Activated naive CD4-positive, alpha-beta T cell treated with anti-CD3 and anti-CD28 coated beads, Interleukin-2, amount 50 U/mL, for 24 hours (primary cell): Measurements from ENCODE around the gene MRPL32.
A peak's percentile ranks its signal among the peaks of the same experiment; 100 is the strongest.
"Not testable (repeated sequence)": the region's sequence is repeated elsewhere in the genome, so short reads cannot be mapped to it uniquely, and the experiment has no call there.

Source experiments
- H3K27ac Mint-ChIP-seq: one replicate; pipeline ENCODE4 v1.8.0; 2021; ENCODE audit warnings: mild to moderate bottlenecking, mixed read lengths
- H3K27me3 Mint-ChIP-seq: one replicate; pipeline ENCODE4 v1.8.0; 2021; ENCODE audit warnings: mixed read lengths
- H3K36me3 Mint-ChIP-seq: one replicate; pipeline ENCODE4 v1.8.0; 2021; ENCODE audit warnings: mixed read lengths
- H3K4me1 Mint-ChIP-seq: one replicate; pipeline ENCODE4 v1.8.0; 2021; ENCODE audit warnings: mixed read lengths
- H3K4me3 Mint-ChIP-seq: one replicate; pipeline ENCODE4 v1.8.0; 2021; ENCODE audit warnings: mild to moderate bottlenecking, mixed read lengths
- H3K9me3 Mint-ChIP-seq: one replicate; pipeline ENCODE4 v1.8.0; 2021; ENCODE audit warnings: mixed read lengths

The MRPL32 gene

DNA sequence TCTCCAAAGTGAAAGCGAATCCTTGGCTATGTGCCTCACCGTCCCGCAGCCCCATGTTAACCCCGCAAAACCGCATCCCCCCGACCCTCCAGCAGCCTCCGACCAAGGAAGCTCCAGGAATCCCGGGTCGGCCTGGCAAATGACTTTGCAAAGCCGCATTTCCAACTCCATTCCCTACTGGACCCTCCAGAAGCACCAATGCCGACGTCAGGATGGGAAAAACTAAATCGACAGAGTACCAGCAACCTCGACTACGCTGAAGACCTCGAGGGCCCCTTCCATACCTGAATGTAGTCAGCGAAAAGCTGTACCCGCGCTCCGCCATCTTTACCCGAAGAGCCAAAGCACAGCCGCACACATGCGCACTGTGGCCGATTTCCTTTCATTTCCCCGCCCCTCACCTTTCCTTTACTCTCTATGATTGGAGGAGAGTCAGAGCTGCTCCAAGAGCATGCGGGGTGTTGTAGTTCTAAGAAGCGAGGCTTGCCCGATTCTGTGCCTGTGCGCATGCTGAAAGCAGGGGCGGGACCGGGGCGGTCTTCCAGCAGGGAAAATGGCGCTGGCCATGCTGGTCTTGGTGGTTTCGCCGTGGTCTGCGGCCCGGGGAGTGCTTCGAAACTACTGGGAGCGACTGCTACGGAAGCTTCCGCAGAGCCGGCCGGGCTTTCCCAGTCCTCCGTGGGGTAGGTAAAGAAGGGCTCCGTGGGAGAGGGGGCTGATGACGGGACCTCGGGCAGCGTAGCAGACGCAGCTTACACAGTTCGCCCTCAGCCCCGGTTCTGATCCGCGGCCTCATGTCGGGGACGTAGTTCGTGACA lies at the start of gene MRPL32, which contains the start of gene PSMA2:
Gene MRPL32, plus strand, starts transcription at position 543 of the 818 bp plus-strand sequence. Its CDS starts 11 bp downstream, at position 554.
Gene PSMA2, minus strand, starts transcription at position 341 of the 818 bp plus-strand sequence. Its CDS starts 16 bp downstream, at position 325.
- H3K27ac Mint-ChIP-seq: peak within 1 kb of the TSS; percentile 100
- peak within 1 kb of the TSS; percentile 98 for H3K4me3 Mint-ChIP-seq
- H3K4me1 Mint-ChIP-seq: peaks cover 62% of the 10 kb centered on the region

DNA sequence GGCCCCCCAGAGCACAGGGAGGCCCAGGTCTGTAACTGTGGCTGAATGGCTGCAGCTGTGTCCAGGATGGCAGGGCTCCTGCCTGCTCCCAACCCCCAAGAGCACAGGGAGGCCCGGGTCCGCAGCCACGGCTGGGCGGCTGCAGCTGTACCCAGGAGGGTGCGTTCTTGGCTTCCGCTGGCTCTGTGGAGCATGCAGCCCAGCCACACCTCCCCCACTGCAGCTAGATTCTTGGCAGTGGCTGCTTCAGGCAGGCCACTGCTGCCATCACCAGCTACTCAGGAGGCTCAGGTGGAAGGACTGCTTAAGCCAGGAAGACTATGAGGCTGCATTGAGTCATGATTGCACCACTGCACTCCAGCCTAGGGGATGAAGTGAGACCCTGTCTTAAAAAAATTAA lies 48.2 kb upstream of the MRPL32 start:
- Mint-ChIP-seq H3K4me3 (no peak overlapping the region), H3K36me3 (no peaks in the 10 kb centered on the region), H3K27ac (no peak overlapping the region), H3K9me3 (no peaks in the 10 kb centered on the region), H3K4me1 (peaks cover 22% of the 10 kb centered on the region), H3K27me3 (no peaks in the 10 kb centered on the region)

More for the DNA sequence above, at the start of gene MRPL32, which contains the start of gene PSMA2:
- Mint-ChIP-seq H3K27me3 (no peaks in the 10 kb centered on the region), H3K36me3 (peaks cover 13% of the 10 kb centered on the region), H3K9me3 (no peaks in the 10 kb centered on the region)

DNA sequence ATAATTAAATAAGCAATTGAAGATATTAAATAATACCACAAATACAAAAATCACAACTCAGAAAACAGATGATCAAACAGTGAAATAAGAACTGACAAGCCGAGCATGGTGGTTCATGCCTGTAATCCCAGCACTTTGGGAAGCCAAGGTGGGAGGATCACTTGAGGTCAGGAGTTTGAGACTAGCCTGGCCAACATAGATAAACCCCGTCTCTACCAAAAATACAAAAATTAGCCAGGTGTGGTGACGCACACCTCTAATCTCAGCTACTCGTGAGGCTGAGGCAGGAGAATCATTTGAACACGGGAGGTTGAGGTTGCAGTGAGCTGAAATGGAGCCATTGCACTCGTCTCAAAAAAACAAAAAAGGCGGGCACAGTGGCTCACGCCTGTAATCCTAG lies 47.0 kb upstream of the MRPL32 start:
- not testable (repeated sequence) for H3K27me3 Mint-ChIP-seq, H3K9me3 Mint-ChIP-seq, H3K36me3 Mint-ChIP-seq, H3K4me3 Mint-ChIP-seq
- Mint-ChIP-seq H3K27ac (peak overlapping the region; percentile 46), H3K4me1 (peaks cover 27% of the 10 kb centered on the region)

DNA sequence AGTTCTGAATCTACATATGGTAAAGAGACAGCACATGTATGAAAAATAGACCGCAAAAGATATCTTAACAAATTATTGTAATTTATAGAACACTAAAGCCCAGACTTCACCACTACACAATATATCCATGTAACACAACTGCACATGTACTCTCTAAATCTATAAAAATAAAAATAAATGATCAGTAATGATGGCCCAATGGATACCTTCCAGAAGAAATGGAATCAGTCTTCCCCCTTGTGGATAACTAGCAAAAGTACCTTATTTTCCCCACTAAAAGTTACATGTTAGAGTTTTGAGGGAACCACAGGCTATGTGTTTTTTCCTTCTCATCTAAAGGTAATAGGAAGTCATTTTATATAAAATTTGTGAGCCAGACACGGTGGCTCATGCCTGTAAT lies 46.0 kb upstream of the MRPL32 start:
- Mint-ChIP-seq H3K36me3 (no peaks in the 10 kb centered on the region), H3K9me3 (no peaks in the 10 kb centered on the region), H3K4me1 (peaks cover 27% of the 10 kb centered on the region), H3K27ac (peak overlapping the region; percentile 55), H3K4me3 (no peak overlapping the region), H3K27me3 (no peaks in the 10 kb centered on the region)

DNA sequence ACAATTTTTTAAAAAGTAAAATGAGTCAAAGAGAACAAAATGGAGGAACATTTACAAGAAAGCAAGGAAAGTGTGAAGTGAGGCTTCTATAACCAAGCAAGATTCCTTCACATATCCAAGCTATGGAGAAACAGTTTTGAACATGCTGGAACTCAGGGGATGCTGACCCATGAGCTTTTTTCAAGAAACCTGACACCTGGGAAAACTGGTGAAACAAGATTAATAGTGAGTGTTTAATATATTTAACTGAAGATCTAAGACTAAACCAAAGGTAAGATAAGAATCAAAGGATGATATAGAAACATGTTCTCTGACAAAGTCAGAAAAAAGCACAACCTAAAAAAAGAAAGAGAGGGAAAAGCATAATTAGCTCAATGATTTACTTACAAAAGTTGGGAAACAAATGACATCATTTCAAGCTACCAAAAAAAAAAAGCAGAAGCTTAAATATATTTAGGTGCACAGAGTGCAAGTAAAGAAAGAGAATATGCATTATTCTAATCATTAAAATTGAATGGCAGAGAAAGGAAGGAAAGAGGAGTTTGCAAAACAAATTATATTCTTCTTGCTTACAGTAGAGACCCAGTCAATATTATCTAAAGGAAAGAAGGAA lies 45.2 kb upstream of the MRPL32 start:
- Mint-ChIP-seq H3K9me3 (no peaks in the 10 kb centered on the region), H3K36me3 (no peaks in the 10 kb centered on the region), H3K4me1 (peaks cover 27% of the 10 kb centered on the region), H3K4me3 (peak overlapping the region; percentile 91), H3K27me3 (no peaks in the 10 kb centered on the region), H3K27ac (peak overlapping the region; percentile 87)

DNA sequence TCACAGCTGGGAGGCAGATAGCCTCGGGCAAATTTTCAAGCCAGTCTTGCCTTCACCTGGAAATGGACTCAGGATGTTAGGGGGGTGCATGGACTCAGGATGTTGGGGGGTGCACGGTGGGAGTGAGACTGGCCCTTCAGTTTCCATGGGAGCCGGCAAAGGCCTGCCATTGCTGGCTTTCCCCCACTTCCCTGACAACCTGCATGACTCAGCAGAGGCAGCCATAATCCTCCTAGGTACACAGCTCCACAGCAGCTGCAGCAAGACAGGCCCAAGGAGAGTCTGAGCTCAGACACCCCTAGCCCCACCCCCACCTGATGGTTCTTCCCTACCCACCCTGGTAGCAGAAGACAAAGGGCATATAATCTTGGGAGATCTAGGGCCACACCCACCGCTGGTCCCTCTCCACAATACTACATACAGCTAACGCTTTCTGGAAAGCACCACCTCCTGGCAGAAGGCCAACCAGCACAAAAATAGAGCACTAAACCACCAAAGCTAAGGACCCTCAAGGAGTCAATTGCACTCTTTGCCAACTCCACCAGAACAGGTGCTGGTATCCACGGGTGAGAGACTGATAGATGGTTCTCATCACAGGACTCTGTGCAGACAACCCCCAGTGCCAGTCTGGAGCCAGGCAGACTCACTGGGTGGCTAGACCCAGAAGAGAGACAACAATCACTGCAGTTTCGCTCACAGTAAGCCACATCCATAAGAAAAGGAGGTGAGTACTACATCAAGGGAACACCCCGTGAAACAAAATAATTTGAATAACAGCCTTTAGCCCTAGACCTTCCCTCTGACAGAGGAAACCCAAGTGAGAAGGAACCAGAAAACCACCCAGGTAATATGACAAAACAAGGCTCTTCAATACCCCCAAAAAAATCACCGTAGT lies 38.6 kb upstream of the MRPL32 start:
- Mint-ChIP-seq H3K4me1 (peaks cover 7% of the 10 kb centered on the region), H3K4me3 (no peak overlapping the region), H3K27ac (no peak overlapping the region), H3K9me3 (peaks cover 46% of the 10 kb centered on the region), H3K27me3 (peaks cover 1% of the 10 kb centered on the region), H3K36me3 (peaks cover 29% of the 10 kb centered on the region)

DNA sequence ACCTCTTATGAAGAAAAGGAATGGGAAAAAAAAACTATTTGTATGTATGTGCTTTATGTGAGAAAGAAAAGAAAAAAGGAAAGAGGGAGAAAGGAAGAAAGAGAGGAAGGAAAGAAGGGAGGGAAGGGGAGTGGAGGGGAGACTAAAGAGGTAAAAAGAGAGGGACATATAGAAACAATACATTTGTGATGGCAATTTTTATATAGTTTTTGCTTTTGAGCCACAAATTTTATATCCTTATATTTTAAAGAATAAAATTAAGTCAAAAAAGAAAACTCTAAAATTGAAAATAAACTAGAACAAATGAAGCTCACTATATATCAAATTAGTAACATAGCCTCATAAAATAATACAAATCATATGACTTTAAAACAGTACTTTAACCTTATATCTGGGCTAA lies 31.3 kb upstream of the MRPL32 start:
- Mint-ChIP-seq H3K27me3 (no peaks in the 10 kb centered on the region), H3K9me3 (peaks cover 25% of the 10 kb centered on the region), H3K4me3 (no peak overlapping the region), H3K4me1 (no peaks in the 10 kb centered on the region), H3K36me3 (peaks cover 21% of the 10 kb centered on the region), H3K27ac (no peak overlapping the region)

DNA sequence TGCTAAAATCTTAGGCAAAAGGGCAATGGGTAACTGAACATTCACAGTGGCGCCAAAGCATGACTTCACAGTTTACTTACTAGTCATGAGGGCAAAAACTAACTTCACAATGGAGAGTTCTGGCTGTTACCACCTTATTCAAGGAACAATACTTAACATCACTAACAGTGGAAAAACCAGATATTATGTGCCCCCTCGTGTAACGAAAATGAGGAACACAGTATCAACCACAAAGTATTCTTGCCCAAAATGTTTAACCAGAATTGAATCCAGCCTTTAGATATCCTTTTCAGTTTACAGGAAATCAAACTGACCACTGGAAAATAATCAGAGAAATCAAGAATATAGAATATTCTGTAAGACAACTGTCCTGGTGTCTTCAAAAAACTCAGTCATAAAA lies 29.8 kb upstream of the MRPL32 start:
- H3K36me3 Mint-ChIP-seq: peaks cover 7% of the 10 kb centered on the region
- H3K9me3 Mint-ChIP-seq: peaks cover 10% of the 10 kb centered on the region
- no peak overlapping the region for H3K4me3 Mint-ChIP-seq
- H3K4me1 Mint-ChIP-seq: peaks cover 1% of the 10 kb centered on the region
- no peaks in the 10 kb centered on the region for H3K27me3 Mint-ChIP-seq
- no peak overlapping the region for H3K27ac Mint-ChIP-seq

DNA sequence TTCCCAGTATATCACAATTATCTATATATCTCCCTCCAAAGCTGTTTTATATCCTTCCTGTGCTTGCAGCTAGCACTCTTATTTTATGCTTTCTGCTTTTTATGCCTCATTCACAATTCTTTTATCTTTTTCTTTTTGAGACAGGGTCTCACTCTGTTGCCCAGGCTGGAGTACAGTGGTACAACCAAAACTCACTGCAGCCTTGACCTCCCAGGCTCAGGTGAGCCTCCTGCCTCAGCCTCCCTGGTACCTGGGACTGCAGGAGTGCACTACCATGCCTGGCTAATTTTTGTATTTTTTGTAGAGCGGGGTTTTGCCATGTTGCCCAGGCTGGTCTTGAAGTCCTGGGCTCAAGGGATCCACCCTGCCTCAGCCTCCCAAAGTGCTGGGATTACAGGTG lies 26.0 kb upstream of the MRPL32 start:
- no peaks in the 10 kb centered on the region for H3K9me3 Mint-ChIP-seq
- peaks cover 4% of the 10 kb centered on the region for H3K36me3 Mint-ChIP-seq
- peaks cover 31% of the 10 kb centered on the region for H3K4me1 Mint-ChIP-seq
- H3K4me3 Mint-ChIP-seq: no peak overlapping the region
- H3K27me3 Mint-ChIP-seq: no peaks in the 10 kb centered on the region
- no peak overlapping the region for H3K27ac Mint-ChIP-seq

DNA sequence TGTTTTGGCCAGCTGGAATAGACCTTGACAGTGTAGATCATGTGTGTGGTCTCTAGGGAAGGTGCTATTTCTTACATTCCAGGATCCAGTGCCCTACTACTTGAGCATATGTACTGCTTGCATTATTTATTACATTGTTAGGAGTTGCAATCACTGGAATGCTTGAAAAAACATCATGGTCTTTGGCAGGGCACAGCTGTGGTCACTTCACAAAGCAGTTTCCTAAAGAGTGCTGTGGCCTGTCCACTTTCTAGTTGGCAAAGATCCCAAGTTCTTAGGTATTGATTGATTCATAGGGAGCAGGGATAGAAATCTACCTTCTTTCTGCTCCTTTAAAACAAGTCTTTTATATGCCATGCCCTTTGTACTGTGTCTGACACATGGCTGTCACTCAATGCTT lies 24.9 kb upstream of the MRPL32 start:
- no peaks in the 10 kb centered on the region for H3K27me3 Mint-ChIP-seq
- H3K9me3 Mint-ChIP-seq: no peaks in the 10 kb centered on the region
- H3K4me1 Mint-ChIP-seq: peaks cover 38% of the 10 kb centered on the region
- H3K4me3 Mint-ChIP-seq: no peak overlapping the region
- peaks cover 4% of the 10 kb centered on the region for H3K36me3 Mint-ChIP-seq
- H3K27ac Mint-ChIP-seq: no peak overlapping the region

DNA sequence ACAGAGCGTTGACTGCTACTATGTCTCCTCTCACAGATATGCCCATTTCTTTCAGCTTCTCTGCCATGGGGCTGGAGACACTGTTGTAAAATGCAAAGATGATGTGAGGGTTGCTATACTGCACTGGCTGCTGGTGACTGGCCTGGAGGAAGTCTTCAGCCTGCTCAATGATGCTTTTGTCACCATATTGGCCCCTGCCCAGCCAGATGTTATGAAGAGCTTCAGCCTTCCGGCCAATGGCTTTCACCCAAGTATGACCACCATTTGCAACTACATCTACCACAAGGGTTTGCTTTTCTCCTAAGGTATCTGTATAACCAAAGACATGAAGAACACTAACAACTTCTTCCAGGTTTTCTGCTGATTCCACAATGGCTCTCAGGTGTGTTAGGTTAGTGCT lies 21.9 kb upstream of the MRPL32 start:
- no peaks in the 10 kb centered on the region for H3K27me3 Mint-ChIP-seq
- H3K4me1 Mint-ChIP-seq: peaks cover 68% of the 10 kb centered on the region
- H3K9me3 Mint-ChIP-seq: no peaks in the 10 kb centered on the region
- peak overlapping the region; percentile 51 for H3K27ac Mint-ChIP-seq
- no peak overlapping the region for H3K4me3 Mint-ChIP-seq
- H3K36me3 Mint-ChIP-seq: peaks cover 12% of the 10 kb centered on the region

DNA sequence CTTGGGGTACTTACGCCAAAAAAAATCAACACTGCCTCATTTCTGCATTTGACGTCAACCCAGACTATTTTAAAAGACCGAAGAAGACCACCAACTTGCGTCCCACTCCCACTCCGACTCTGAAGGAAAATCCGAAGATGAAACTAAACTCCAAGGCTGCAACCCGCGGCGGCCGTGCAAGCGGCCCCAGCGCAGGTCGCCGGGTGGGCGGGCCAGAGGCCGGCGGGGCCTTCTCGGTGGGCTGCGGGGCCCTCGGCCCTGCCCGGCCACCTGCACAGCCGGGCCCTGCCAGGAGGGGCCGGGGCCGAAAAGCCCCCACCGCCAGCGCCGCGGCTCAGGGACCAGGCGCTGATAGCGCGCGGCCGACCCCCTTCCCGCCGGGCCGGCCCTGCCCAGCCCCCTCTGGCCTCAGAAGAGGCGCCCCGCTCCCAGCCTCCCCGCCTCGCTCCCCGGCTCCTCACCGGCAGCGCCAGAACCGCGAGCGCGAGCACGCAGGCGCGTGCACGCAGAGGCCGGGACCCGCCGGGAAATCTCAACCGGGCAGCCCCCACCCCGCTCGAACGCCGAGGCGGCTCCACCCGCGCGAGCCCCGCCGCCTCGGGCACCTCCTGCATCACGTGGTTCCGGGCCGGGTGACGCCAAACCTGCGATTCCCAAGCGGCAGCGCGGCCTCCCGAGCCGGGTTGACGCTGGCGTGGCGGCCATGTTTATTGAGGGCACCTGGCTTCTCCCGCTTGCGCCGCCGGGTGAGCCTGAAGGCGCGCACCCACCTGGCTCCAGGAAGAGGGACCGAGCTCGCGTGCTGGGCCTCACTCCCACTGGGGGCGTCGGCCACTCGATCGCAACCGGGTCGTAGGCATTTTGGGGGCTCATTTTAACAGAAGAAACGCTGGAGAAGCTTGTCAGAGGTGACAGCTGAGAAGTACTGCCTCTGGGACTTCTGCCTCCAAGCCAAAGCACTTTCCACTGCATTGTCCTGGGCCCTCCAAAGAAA lies 20.4 kb upstream of the MRPL32 start, which contains the start of gene C7orf25:
Gene C7orf25, minus strand, starts transcription at position 617 of the 994 bp plus-strand sequence. CDS start 1,170 bp downstream, outside the sequence.
- Mint-ChIP-seq H3K36me3 (peaks cover 11% of the 10 kb centered on the region), H3K4me1 (peaks cover 69% of the 10 kb centered on the region), H3K4me3 (peak within 1 kb of the TSS; percentile 96), H3K9me3 (no peaks in the 10 kb centered on the region), H3K27ac (peak within 1 kb of the TSS; percentile 93), H3K27me3 (no peaks in the 10 kb centered on the region)

DNA sequence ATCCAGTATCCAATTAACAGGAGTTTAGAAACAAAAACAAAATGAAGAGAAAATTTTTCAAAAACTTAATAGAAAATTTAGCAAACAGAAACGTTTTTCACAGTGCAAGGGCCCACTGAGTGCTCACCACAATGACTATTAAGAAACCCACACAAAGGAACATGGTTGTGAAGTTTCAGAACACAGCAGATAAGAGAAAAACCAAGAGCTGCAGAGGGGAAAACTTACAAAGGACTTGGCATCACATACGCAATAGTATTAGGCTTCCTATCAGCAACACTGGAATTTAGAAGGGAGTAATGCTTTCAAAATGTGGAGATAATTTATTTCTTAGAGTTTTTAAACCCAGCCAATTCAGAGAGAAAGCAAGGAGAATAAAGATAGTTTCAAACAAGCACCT lies 18.6 kb upstream of the MRPL32 start:
- Mint-ChIP-seq H3K27me3 (no peaks in the 10 kb centered on the region), H3K27ac (peak overlapping the region; percentile 95), H3K9me3 (no peaks in the 10 kb centered on the region), H3K4me1 (peaks cover 56% of the 10 kb centered on the region), H3K4me3 (peak overlapping the region; percentile 75), H3K36me3 (peaks cover 15% of the 10 kb centered on the region)

DNA sequence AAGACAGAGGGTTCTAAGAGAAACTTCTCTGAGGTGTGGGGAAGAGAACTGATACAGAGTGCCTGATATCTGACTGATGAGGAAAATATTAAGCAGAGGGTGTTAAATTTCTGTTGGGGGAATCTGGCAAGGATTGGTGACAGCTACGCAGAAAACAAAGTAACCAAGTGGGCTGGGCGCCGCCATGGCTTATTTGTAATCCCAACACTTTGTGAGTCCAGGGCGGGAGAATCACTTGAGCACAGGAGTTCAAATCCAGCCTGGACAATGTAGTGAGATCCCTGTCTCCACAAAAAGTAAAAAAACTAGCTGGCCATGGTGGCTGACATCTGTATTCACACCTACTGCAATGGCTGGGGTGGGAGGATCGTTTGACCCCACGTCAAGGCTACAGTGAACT lies 18.2 kb upstream of the MRPL32 start:
- Mint-ChIP-seq H3K4me1 (peaks cover 55% of the 10 kb centered on the region), H3K9me3 (no peaks in the 10 kb centered on the region), H3K4me3 (peak overlapping the region; percentile 75)

More for the DNA sequence above, 18.2 kb upstream of the MRPL32 start:
- Mint-ChIP-seq H3K36me3 (peaks cover 15% of the 10 kb centered on the region), H3K27ac (peak overlapping the region; percentile 95), H3K27me3 (no peaks in the 10 kb centered on the region)
